WERI-Rb-1 (cell line): Measurements from ENCODE around the gene YTHDC2.

ENCODE experiments used
- DNase-seq: peaks from one replicate; pipeline ENCODE4 v3.0.0-alpha.2; 2020
- H3K27ac ChIP-seq: fragments of 250-450 bp; sonication (Bioruptor Pico); 2 replicates; pipeline ENCODE4 v1.5.1; 2020; ENCODE audit warnings: mild to moderate bottlenecking, moderate library complexity
- H3K27me3 ChIP-seq: fragments of 250-450 bp; sonication (Bioruptor Pico); 2 replicates; pipeline ENCODE4 v1.5.1; 2021; ENCODE audit warnings: mild to moderate bottlenecking, low read depth, moderate library complexity; ENCODE audit not compliant: insufficient read depth, severe bottlenecking
- H3K36me3 ChIP-seq: fragments of 250-450 bp; sonication (Bioruptor Pico); 2 replicates; pipeline ENCODE4 v1.5.1; 2020; ENCODE audit warnings: mild to moderate bottlenecking, moderate library complexity
- H3K4me3 ChIP-seq: 2 replicates; pipeline ENCODE4 v1.5.1; 2011; ENCODE audit warnings: low read depth, mild to moderate bottlenecking, control low read depth, low read length
- H3K9me3 ChIP-seq: fragments of 250-450 bp; sonication (Bioruptor Pico); 2 replicates; pipeline ENCODE4 v1.5.1; 2021; ENCODE audit warnings: mild to moderate bottlenecking, moderate library complexity; ENCODE audit not compliant: severe bottlenecking
- TF ChIP-seq, protein P1 (sequence below): IDR thresholded peaks from 2 replicates; pipeline ENCODE4 v1.5.1; 2011; ENCODE audit warnings: low read depth, mild to moderate bottlenecking, control low read depth, inconsistent platforms, low read length

Gene YTHDC2

DNA sequence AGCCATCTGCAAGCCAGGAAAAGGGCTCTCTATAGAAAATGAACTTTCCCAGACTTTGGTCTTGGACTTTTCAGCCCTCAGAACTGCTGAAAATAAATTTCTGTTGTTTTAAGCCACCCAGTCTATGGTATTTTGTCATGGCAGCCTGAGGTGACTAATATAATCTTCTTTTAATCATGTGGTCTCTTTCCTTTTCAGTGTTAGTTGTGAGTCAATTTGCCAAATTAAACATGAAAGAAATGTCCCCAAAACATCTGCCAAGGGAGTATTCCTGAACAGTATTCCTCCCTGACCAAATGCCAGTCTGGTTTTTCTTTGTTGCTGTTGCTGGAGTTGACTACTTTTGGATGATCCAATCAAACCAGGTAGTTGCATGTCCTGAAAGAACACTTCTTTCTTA is 4.7 kb upstream of the YTHDC2 start:
- no peak overlapping the region for H3K27ac ChIP-seq
- DNase-seq, result no peak
- no peaks in the 10 kb centered on the region for H3K36me3 ChIP-seq
- no peaks in the 10 kb centered on the region for H3K27me3 ChIP-seq
- no peaks in the 10 kb centered on the region for H3K9me3 ChIP-seq
- no peak overlapping the region for H3K4me3 ChIP-seq
- TF ChIP-seq, protein P1, sequence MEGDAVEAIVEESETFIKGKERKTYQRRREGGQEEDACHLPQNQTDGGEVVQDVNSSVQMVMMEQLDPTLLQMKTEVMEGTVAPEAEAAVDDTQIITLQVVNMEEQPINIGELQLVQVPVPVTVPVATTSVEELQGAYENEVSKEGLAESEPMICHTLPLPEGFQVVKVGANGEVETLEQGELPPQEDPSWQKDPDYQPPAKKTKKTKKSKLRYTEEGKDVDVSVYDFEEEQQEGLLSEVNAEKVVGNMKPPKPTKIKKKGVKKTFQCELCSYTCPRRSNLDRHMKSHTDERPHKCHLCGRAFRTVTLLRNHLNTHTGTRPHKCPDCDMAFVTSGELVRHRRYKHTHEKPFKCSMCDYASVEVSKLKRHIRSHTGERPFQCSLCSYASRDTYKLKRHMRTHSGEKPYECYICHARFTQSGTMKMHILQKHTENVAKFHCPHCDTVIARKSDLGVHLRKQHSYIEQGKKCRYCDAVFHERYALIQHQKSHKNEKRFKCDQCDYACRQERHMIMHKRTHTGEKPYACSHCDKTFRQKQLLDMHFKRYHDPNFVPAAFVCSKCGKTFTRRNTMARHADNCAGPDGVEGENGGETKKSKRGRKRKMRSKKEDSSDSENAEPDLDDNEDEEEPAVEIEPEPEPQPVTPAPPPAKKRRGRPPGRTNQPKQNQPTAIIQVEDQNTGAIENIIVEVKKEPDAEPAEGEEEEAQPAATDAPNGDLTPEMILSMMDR, result no peak

DNA sequence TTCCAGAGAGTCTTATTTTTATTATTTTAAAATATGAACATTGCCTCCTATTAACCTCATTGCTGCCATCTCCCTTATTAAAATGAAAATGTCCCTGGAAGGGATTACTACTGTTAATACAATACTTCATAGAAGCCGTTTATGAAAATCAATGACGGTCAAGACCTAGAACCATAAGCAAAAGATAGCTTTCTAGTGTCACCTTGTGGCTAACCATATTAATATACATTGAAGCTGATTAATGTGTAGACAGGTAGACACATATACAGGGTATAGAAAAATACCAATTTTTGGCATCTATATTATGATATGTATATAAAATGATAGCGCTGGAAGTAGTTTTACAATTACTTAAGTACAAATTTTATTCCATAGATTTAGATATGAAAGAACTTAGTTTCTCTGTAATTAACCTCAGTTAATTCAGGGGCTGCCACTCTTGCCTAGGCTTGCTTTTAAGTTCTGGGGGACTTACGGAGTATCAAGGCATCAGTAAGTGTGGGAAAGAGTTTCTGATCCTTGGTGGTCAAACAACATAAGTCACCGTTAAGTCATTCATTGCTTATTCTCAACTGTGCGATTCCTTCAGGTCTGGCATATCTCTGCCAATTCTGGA is 2.5 kb upstream of the YTHDC2 start:
- no peaks in the 10 kb centered on the region for H3K9me3 ChIP-seq
- H3K36me3 ChIP-seq, result peaks cover 8% of the 10 kb centered on the region
- DNase-seq, result no peak
- no peak overlapping the region for H3K4me3 ChIP-seq
- H3K27ac ChIP-seq, result no peak overlapping the region
- TF ChIP-seq, protein P1, result peak; percentile 24; the same call in 1 of the 2 replicates
- H3K27me3 ChIP-seq, result no peaks in the 10 kb centered on the region

DNA sequence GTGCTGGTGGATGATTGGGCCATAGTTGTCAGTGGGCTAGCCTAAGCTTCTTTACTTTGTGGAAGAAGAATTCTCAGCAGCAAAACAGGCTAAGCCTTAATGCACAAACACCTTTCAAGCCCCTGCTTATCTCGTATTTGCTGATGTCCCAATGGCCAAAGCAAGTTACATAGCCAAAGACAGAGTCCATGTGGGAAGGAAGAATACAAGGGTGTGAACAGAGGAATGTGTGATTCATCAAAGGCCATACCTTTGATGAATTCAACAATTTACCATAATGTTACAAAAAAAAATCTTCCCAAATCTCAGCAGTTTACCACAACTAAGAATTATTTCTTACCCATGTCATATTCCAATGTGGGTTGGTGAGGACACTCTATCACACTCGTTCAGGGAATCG is 1.2 kb upstream of the YTHDC2 start:
- no peak overlapping the region for H3K4me3 ChIP-seq
- no peaks in the 10 kb centered on the region for H3K27me3 ChIP-seq
- peaks cover 22% of the 10 kb centered on the region for H3K36me3 ChIP-seq
- DNase-seq, result no peak
- TF ChIP-seq, protein P1, result no peak
- H3K9me3 ChIP-seq, result no peaks in the 10 kb centered on the region
- no peak overlapping the region for H3K27ac ChIP-seq

DNA sequence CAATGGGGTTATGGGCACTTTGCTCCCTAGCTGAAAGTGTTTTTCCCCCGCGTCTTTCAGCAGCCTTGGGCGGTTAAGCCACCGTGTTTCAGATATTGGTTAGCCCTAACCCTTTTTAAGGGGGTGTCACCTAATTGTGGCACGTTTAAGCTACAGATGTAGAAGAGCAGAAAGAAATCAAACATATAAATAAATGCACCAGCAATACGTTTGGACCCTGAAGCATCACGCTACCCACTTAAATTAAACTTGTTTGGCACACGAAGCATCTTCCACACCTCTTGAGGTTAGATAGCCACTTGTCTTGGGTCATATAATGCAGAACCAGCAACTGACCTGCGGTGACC is 768 bp downstream of the YTHDC2 start:
- no peak for DNase-seq
- TF ChIP-seq, protein P1, result no peak
- peak overlapping the region; percentile 71 for H3K4me3 ChIP-seq
- H3K27ac ChIP-seq, result no peak overlapping the region; the same call in 1 of the 2 replicates
- peaks cover 23% of the 10 kb centered on the region for H3K36me3 ChIP-seq
- no peaks in the 10 kb centered on the region for H3K27me3 ChIP-seq
- H3K9me3 ChIP-seq, result no peaks in the 10 kb centered on the region

DNA sequence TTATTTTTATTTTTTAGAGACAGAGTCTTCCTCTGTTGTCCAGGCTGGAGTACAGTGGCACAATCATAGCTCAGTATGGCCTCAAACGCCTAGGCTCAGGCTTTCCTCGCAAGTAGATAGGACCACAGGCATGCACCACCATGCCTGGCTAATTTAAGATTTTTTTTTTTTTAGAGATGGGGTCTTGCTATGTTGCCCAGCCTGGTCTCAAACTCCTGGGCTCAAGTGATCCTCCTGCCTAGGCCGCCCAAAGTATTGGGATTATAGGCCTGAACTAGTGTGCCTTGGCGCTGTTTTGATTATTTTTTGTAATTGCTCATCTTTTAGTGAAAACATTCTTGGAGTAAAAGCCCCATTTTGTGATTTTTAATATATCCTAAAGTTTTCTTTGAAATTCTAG is 5.4 kb downstream of the YTHDC2 start:
- no peaks in the 10 kb centered on the region for H3K27me3 ChIP-seq
- H3K36me3 ChIP-seq, result peaks cover 27% of the 10 kb centered on the region

More for the DNA sequence above, 5.4 kb downstream of the YTHDC2 start:
- H3K4me3 ChIP-seq, result no peak overlapping the region
- no peaks in the 10 kb centered on the region for H3K9me3 ChIP-seq
- H3K27ac ChIP-seq, result no peak overlapping the region
- TF ChIP-seq, protein P1, result no peak
- DNase-seq, result no peak
